OCI-M2 (cell line): Measurements from ENCODE around the gene OR52K2.
"Not testable (repeated sequence)": the region's sequence is repeated elsewhere in the genome, so short reads cannot be mapped to it uniquely, and the experiment has no call there.

Source experiments
- DNase-seq: peaks from one replicate; lab custom pipeline; 2025; ENCODE audit not compliant: unreplicated experiment; lab: John Stamatoyannopoulos, UW

Gene OR52K2

GRCh38 chr11:4448995-4449394, at the start of gene OR52K2:
OR52K2 (plus strand) TSS chr11:4449295; CDS start chr11:4449340, 45 bp downstream.
- no peak for DNase-seq

DNA sequence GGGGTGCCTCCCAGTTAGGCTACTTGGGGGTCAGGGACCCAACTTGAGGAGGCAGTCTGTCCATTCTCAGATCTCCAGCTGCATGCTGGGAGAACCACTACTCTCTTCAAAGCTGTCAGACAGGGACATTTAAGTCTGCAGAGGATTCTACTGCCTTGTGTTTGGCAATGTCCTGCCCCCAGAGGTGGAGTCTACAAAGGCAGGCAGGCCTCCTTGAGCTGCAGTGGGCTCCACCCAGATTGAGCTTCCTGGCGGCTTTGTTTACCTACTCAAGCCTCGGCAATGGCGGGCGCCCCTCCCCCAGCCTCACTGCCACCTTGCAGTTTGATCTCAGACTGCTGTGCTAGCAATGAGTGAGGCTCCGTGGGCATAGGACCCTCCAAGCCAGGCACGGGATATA, 42.9 kb upstream of the OR52K2 start:
- not testable (repeated sequence) for DNase-seq

DNA sequence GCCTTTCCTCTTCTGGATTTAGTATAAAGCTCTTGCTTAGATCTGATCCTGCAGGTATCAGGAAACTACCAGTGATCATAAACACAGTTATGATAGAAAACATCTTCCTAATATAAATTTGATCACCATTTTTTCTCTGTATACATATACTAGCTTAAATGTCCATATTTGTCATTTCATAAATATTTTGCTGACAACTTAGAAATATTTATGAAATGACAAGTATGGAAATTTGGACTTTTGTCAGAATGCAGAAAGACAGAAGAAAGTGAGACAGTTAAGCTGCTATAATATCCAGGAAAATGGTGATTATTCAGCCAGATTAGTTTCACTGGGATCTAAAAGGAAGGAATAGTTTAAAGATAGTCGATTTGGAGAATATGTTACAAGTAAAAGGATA, 32.8 kb upstream of the OR52K2 start:
- DNase-seq = no peak

- no peak for DNase-seq
These were observed 32.3 kb upstream of the OR52K2 start for GRCh38 chr11:4416816-4417215.

DNA sequence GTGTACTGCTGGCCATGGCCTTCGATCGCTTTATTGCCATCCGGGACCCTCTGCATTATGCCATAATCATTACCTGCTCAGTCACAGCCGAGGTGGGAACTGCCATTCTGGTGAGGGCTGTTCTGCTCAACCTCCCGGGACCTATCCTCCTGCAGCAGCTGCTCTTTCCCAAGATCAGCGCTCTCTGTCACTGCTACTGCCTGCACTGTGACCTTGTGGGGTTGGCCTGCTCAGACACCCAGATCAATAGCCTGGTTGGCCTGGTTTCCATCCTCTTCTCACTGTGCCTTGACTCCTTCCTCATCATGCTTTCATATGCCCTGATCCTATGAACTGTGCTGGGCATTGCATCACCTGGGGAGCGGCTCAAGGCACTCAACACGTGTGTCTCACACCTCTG, 30.7 kb upstream of the OR52K2 start:
- no peak for DNase-seq

DNA sequence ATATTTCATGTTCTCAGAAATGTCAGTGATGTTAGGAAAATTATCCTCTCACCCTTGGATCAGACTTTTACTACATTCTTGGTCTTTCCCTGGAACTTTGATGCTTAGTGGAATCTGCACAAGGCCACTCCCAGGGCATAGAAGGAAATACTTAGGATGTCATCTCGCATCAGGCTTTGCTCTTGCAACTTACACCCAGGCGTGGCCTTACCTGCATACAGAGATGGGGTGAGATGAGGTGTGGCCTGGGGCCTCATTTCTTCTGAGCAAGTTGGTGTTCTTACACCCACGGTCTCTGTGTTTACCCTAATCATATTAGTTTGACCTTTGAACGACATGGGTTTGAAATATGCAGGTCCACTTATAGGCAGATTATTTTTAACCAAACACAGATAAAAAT, 19.0 kb upstream of the OR52K2 start:
- DNase-seq = no peak

GRCh38 chr11:4433856-4434255, 15.2 kb upstream of the OR52K2 start:
- no peak for DNase-seq

- no peak for DNase-seq
These were observed 12.7 kb upstream of the OR52K2 start for GRCh38 chr11:4436411-4436810.

GRCh38 chr11:4441515-4441914, 7.6 kb upstream of the OR52K2 start:
- DNase-seq = no peak

DNA sequence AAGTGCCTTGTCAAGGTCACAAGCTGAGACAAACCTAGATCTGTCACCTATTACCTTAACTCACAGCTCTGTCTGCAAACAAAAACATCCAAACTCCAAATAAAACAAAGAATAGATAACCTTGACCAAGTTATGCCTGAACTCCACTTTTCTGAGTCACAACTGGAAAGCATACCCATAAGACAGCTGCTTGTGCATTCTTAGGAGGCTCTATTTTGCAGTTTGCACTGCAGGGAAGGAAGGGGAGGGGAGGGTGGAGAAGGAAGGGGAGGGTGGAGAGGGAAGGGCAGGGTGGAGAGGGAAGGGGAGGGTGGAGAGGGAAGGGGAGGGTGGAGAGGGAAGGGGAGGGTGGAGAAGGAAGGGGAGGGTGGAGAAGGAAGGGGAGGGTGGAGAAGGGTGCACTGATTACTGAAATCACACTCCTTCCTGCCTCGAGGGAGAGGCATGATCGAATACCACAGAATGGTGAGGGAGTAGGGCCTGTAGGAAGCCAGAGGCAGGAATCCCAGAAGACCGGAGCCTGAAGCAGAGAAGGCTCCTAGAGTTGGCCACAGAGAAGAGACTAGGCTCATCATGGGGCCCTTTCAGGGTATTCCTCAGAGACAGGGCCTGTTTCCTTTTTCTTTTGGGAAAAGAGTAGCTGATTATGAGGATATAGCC, 5.7 kb upstream of the OR52K2 start:
- DNase-seq = no peak

- DNase-seq = no peak
These were observed 4.0 kb downstream of the OR52K2 start for GRCh38 chr11:4453118-4453517.

- DNase-seq = no peak
These were observed 4.9 kb downstream of the OR52K2 start for GRCh38 chr11:4454021-4454420.

DNA sequence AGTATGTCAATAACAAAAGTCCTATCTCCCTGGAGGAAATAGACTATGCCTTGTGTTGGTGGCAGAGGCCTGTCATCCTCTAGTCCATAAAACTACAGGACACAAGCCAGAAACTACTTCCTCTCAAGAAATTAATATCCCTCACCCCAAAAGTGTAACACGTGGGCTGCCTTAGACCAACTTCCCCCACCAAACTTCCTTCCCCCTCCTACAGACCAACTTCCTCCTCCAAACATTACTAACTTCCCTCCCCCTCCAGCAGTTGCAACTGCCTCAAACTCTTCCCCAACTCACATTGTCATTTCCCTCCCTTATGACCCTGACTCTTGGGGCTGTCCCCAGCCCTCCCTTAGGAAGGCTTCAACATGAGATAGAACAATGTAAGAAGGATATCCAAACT, 6.3 kb downstream of the OR52K2 start:
- DNase-seq = no peak

- DNase-seq = no peak
These were observed 10.4 kb downstream of the OR52K2 start for GRCh38 chr11:4459500-4459899.

- no peak for DNase-seq
These were observed 11.1 kb downstream of the OR52K2 start for GRCh38 chr11:4460151-4460550.

DNA sequence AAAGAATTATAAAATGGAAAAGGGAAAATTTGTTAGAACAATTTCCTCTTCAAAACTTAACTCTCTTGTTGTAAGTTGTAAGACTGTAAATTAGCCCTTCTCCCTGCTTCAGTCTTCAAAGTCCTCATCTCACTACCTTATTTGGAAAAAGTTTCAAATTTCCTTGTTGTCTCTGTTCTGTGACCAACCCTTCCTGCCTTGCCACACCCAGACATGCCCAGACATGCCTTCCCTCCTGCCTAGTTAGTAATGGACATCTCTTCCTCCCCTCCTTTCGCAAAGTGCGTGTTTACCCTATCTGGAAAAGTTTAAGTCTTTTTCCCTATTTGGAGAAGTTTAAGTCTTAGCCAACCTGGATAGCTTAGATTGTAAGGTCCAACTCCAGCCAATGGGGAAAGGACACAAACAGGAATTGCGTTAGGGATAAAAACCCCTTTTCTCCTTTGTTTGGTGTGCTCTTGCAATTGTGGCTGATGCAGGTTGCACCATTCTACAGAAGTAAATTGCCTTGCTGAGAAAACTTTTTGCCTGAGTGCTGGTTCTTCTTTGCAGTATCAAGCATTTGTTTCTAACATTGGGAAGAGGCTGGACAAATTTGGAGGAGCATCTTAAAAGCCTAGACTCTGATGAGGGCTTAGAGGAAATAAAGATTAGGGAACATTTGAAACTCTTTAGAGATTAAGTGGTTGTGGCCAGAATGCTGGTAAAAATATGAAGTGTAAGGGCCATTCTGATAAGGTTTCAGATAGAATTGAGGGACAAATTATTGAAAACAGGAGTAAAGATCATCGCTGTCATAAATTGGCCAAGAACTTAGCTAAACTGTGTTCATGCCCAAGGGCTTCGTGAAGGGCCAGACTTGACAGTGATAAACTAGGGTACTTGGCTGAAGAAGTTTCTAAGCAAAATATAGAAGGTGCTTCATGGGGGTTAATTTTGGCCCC, 15.4 kb downstream of the OR52K2 start:
- no peak for DNase-seq

GRCh38 chr11:4465407-4465806, 16.3 kb downstream of the OR52K2 start:
- no peak for DNase-seq

DNA sequence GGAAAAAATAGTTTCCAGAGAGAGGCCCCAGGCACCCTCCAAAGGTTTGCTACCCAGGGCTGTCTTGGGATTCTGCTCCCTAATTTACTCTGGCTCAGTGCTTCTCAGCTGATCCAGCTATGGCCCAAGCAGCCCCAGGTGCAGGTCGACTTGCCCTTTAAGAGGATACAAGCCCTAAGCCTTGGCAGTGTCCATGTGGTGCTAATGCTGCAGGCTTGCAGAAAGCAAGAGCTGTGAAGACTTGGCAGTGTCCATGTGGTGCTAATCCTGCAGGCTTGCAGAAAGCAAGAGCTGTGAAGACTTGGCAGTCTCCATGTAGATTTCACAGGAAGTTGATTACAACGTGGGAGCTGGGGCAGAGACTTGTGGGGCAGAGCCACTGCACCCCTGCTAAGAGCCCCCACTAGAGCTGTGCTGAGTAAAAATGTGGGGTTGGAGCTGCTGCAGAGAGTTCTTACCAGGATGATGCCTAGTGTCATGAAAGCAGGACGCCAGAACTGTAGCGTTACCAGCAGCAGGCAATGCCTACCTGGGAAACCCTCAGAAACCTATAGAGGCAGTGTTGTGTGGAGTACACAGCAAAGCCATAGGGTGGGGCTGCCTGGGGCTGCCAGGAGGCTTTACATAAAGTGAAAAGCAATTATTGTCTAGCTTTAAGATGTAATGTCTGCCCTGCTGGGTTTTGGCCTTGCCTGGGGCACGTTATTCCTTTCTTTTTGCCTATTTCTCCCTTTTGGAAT, 17.2 kb downstream of the OR52K2 start:
- no peak for DNase-seq

GRCh38 chr11:4466871-4467442, 17.9 kb downstream of the OR52K2 start:
- DNase-seq = no peak

GRCh38 chr11:4467811-4468606, 18.9 kb downstream of the OR52K2 start:
- DNase-seq = no peak
